Lower leg skin (tissue), 3 donors: ENCODE results near the gene ZNF593.

Experiments used
- CTCF ChIP-seq, 3 donors: fragments of 450-650 bp; IDR thresholded peaks; one replicate each; pipeline ENCODE4 v1.5.1; 2016; ENCODE audit warnings: antibody characterized with exemption in 3 of 3, mild to moderate bottlenecking in 3 of 3, moderate library complexity in 2 of 3
- POLR2A ChIP-seq, 2 donors: fragments of 450-650 bp; IDR thresholded peaks; one replicate each; pipeline ENCODE4 v1.6.1; 2016 to 2017; ENCODE audit warnings: antibody characterized with exemption in 2 of 2, mild to moderate bottlenecking in 1 of 2, moderate library complexity in 1 of 2

GRCh38 chr1:26132128-26132833, 37.4 kb upstream of the ZNF593 start:
- TF ChIP-seq CTCF (IDR thresholded peaks at IDR 0.05) (no peak), POLR2A (IDR thresholded peaks at IDR 0.05) (no peak)
